NCI-H2107 treated with DMSO at 0.1 percent for 48 hours (cell line): ENCODE results near the gene TBR1.

Source experiments
- DNase-seq: peaks from one replicate; lab custom pipeline; 2025; ENCODE audit not compliant: unreplicated experiment; lab: John Stamatoyannopoulos, UW

The TBR1 gene

DNA sequence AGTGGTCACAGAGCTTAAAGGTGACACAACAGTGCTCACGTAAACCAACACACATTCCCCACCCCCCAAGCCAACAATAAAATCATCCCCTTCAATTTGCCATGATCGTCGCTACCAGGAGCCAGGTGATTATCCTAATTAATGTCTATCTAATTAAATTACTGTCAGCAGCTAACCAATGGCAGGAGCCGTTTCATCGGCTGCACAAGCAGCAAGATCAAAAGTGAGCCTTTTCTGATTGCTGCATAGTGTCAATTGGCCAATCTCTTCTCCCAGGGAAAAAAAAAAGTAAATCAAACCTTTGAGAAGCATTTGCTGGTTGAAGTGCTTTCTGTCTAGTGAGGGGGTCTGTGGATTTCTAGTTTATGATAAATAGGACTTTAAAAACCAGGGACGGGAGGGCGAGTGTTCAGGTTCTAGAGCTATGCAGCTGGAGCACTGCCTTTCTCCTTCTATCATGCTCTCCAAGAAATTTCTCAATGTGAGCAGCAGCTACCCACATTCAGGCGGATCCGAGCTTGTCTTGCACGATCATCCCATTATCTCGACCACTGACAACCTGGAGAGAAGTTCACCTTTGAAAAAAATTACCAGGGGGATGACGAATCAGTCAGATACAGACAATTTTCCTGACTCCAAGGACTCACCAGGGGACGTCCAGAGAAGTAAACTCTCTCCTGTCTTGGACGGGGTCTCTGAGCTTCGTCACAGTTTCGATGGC lies at the start of gene TBR1:
TSS of gene TBR1 (plus strand) at position 311 of the 721 bp plus-strand sequence. CDS start at position 425, 114 bp downstream.
- no peak for DNase-seq

- no peak for DNase-seq
Observed at GRCh38 chr2:161367675-161368074, 48.4 kb upstream of the TBR1 start.

DNA sequence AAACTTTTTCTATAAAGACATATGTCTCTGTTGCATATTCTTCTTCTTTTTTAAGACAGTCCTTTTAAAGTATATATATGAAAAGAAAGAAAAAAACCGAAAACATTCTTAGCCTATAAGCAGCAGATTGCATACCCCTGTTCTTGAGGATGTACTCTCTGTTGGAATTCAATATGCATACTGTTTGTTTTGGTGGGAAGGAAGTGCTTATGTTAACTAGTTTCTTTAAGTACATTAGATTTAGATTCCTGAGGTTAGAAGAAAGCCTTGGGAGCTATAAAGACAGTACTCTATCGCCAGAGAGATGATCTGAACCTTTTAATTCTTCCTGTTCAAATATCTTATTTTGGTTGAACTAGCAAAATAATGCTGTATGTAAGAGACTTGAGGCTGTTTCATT lies 46.8 kb upstream of the TBR1 start:
- DNase-seq = no peak

DNA sequence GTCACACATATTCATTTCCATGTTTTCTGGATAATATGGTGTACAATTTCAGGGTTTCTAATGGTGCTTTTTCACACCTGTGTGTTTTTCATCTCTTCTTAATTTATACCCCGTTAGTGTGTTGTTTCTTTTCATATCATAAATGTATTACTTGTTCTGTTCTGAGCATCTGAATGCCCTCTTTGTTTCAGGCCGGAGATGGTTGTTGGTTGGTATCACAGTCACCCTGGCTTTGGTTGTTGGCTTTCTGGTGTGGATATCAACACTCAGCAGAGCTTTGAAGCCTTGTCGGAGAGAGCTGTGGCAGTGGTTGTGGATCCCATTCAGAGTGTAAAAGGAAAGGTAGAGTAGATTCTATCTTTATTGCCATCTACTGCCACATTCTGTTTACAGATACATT lies 45.1 kb upstream of the TBR1 start:
- no peak for DNase-seq

DNA sequence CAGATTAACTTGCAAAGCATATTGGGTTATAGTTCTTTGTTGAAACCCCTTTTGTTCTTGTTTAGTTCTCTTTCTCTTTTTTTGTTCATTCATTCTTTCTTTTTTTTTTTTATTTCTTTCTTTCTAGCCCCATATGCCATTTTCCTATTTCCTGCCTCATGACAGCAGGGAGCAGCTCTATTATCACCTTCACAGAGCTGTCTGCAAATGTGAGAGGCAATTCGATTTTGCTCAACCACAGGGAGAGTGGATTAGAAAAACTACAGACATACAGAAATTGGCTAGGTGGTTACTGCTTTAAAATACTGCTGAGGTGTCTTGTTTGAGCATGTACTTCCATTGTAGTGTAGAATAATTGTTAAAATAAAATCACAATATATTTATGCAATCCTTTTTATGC lies 44.2 kb upstream of the TBR1 start:
- no peak for DNase-seq

DNA sequence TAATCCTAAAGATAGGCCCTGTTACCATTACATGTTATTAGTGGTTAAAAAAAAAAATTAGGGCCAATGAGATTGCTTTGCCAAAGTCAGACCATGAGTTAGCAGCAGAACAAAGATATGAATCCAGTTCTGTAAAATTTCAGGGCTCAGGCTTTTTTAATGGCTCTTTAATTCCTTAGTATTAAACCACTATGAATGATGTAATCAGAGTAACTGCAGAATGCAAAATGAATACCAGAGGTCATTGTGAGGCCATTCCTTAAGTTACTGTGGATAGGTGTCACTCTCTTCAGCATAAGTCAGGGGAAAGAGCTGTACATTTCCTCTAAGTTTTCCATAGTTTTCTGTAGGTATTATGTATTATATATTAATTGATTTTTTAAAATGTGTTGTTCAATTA lies 42.2 kb upstream of the TBR1 start:
- DNase-seq = no peak

DNA sequence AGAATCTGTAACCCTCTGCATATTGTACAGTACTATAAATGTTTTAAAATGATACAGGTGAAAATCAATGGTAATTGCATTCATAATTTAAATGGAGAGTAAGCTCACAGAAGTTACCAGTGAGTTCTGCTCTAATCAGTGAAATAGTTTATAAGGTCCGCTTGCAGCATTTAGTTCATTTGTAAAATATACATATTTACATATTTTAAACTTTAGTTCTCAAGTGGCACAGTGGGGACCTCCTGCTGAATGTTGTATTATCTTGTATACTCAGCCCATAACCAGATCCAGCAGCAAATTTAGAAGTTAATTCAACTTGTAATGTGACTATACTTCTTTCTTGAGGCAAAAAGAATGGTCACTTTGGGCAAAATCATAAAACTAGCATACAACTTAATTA lies 41.7 kb upstream of the TBR1 start:
- DNase-seq = no peak

- no peak for DNase-seq
Observed at GRCh38 chr2:161379740-161380139, 36.4 kb upstream of the TBR1 start.

- DNase-seq = no peak
Observed at GRCh38 chr2:161381546-161381945, 34.6 kb upstream of the TBR1 start.

GRCh38 chr2:161382747-161383146 lies 33.4 kb upstream of the TBR1 start:
- no peak for DNase-seq

GRCh38 chr2:161384864-161385263 lies 31.2 kb upstream of the TBR1 start:
- DNase-seq = no peak

GRCh38 chr2:161386228-161386824 lies 29.8 kb upstream of the TBR1 start:
- DNase-seq = no peak

GRCh38 chr2:161388146-161388779 lies 27.8 kb upstream of the TBR1 start:
- DNase-seq = no peak

- DNase-seq = no peak
Observed at GRCh38 chr2:161391737-161392506, 24.2 kb upstream of the TBR1 start.

GRCh38 chr2:161400076-161400475 lies 16.0 kb upstream of the TBR1 start:
- no peak for DNase-seq

- no peak for DNase-seq
Observed at GRCh38 chr2:161402297-161402696, 13.8 kb upstream of the TBR1 start.

GRCh38 chr2:161406316-161406715 lies 9.8 kb upstream of the TBR1 start:
- no peak for DNase-seq

DNA sequence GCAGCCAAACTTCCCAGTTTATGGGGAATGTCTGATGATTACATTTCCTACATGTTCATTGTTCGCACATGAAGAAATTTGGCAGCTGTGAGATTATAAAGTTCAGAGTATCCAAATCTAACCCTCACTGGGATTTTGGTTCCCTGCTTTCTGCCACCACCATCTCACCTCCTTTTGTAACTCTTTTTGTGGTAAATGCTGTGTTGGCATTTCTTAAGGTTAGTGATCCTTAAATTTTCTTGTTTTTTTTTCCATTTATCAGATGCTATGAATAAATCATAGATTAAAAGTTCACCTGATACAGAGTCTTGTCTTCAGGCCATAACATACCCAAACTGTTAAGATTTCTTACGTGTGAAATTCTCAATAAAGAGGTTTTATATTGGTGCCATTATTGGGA lies 8.5 kb upstream of the TBR1 start:
- no peak for DNase-seq

DNA sequence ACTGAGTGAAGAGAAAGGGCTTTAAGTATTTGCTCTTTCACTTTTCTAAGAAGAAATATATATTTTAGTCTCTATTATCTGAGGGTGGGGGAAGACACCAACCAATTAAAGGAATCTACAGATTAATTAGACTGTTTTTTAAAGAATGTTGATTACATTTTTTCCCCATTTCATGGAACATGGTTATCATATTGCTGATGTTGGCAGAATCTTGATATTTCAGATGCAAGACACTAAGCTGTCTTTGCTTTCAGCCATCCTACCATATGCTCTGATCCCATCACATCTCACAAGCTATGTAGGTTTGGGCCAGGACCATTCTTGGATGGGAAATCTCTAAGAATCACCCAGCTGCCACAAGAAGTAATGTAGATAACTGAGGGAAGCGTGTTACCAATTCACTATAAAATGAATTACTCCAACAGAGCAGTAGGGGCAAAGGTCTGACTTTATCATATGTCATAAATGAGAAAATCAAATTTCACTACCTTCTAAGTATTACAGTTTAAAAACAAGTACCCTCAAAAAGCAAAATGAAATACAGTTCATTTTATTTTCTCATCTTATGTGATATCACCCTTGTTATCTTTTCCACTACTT lies 6.7 kb upstream of the TBR1 start:
- no peak for DNase-seq

GRCh38 chr2:161412346-161412745 lies 3.8 kb upstream of the TBR1 start:
- DNase-seq = no peak
